Stimulated activated CD8-positive, alpha-beta memory T cell treated with anti-CD3 and anti-CD28 coated beads, Interleukin-15, amount 100 ng/mL, for 1 hour (primary cell): ENCODE results near the gene PCGF2.
"Not testable (repeated sequence)": the region's sequence is repeated elsewhere in the genome, so short reads cannot be mapped to it uniquely, and the experiment has no call there.

Experiments
- DNase-seq: peaks from one replicate; pipeline ENCODE4 v3.0.0-alpha.2; 2020; ENCODE audit warnings: low read depth

PCGF2 gene

DNA sequence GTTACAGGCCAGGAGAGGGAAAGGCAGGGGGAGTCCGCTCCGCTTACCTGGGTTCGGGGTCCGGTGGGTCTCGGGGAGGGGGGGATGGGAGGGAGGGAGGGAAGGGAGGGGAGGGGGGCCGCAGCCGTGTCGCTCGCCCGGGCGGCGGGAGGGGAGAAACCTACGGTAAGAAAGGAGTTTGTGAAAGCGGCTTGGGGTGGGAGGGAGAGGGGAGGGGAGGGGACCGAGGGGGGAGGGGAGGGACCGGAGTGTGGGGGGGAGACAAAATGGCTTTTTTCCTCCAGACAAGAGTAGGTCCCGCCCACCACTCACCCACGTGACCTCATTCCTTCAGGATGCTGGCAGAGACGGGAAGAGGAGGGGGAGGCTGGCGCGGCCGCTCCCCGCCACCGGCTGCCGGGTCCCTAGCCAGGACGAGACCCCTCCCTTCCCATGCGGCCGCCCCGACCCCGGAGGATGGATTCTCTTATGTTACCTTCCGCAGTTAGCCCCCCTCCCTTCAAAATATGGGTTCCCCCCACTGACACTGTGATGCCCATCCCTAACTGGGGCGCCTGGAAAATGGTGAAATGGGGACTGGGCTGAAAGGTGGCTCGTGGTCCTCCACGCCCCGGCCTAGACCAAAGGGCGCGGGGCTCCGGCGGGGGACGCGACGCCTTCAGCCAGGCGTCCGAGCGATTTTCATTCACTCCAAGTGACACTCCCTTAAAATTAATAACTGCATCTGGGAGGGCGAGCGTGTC lies at the start of gene PCGF2:
PCGF2 (minus strand) TSS at position 188 of the 743 bp plus-strand sequence. CDS start 7,934 bp downstream, outside the sequence.
- DNase-seq, result no peak

DNA sequence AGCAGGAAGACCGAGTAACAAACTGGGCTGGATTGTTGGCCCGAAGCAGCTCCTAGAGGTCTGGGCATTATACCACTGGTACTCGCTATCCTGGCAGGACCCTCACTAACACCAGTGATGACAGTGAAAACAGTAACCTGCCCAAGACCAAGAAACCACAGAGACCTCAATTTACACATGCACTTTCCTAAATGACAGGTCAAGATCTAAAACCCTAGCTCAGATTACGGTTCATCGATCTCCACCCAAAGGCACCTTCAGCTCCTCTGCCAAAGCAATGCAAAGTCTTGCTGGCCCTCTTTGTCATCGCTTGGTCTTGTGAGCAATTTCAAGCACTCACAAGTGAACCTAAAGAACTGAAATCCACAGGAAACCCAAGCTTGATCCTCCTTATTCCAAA lies 49.7 kb upstream of the PCGF2 start:
- no peak for DNase-seq

DNA sequence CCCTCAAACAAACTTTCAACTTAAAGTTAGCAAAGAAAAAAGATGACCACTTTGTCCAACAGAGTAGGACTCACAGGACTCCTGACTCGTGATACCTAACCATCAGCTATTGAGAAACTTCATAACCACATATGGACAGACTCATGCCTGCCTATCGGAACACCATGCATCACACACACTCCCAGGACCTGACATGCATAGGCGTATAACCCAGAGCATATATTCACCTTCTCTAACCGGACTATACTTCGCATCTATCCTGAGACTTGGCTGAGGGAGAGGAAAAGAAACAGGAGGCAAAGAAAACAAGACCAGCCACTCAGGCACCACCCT lies 49.0 kb upstream of the PCGF2 start:
- no peak for DNase-seq

- no peak for DNase-seq
Observed at GRCh38 chr17:38796451-38797157, 48.5 kb upstream of the PCGF2 start.

DNA sequence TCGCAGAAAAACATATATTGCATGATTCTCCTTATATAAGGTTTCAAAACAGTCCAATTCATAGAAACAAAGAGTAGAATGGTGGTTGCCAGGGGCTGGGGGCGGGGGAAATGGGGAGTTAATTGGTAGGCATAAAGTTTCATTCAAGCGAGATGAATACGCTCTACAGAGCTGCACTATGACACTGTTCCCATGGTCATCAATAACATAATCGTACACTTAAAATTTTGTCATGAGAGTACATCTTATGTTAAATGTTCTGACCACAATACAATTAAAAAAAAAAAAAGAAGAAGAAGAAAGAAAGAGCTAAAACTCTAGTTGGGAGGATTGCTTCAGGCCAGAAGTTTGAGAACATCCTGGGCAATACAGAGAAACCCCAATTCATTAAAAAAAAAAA lies 46.1 kb upstream of the PCGF2 start:
- no peak for DNase-seq

- no peak for DNase-seq
Observed at GRCh38 chr17:38791162-38791561, 43.0 kb upstream of the PCGF2 start.

- DNase-seq, result not testable (repeated sequence)
Observed at GRCh38 chr17:38790148-38790707, 42.1 kb upstream of the PCGF2 start.

- no peak for DNase-seq
Observed at GRCh38 chr17:38789185-38789584, 41.0 kb upstream of the PCGF2 start.

GRCh38 chr17:38787999-38788398 lies 39.9 kb upstream of the PCGF2 start:
- not testable (repeated sequence) for DNase-seq

DNA sequence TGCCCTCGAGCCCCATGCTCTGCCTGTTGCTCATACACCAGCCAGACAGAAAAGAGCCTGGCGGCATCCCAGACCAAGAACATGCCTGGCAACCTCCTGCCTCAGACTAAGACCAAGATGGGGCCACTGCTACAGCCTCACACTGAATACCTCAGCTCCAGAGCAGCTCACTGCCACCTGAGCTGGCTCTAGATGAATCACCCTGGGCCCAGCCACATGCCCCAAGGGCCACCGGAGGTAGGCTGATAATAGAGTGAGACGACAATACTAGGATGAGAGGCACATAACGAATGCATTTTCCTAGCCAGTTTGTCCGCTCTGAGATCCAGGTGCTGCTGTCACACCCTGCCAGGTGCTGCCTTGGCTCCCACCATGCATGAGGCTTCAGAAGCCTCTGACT lies 38.2 kb upstream of the PCGF2 start:
- no peak for DNase-seq

GRCh38 chr17:38783227-38783626 lies 35.1 kb upstream of the PCGF2 start:
- DNase-seq, result no peak

GRCh38 chr17:38779965-38780752 lies 32.0 kb upstream of the PCGF2 start:
- DNase-seq, result no peak

- no peak for DNase-seq
Observed at GRCh38 chr17:38777641-38778250, 29.6 kb upstream of the PCGF2 start.

DNA sequence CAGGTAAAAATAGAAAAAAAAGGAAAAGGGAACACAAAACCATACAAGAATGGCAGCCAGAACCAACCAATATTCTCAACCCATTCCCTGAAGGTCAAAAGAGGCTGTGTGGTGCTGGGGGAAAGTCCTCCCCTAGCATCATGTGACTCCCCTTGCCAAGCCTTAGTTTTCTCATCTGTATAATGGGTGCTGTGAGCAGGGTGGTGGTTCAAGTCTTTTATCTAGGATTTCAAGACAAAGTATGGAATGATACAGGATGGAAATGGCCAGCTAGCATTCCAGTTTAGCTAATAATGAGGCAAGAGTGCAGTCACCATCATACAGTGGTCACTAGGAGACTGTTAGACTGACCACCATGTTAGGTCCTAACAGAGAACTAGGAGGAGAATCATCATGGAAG lies 25.1 kb upstream of the PCGF2 start:
- no peak for DNase-seq

DNA sequence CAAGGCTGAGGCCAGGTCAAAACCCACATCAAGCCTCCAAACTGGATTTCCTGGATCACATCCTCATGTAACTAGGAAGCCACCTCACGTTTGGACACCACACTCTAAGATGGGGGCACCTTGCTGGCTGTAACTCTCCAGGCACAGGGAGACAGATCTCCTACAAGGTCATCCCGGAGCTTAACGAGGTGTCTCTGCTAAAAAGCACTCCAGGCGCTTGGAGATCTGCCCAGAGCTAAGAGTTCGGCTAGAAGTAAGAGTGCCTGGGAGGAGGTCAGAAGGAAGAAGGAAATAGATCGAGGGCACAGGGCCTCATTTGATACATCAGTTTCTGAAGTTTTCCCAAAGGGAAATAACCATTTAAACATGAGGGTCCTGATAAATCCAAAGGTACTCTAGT lies 20.3 kb upstream of the PCGF2 start:
- DNase-seq, result no peak

DNA sequence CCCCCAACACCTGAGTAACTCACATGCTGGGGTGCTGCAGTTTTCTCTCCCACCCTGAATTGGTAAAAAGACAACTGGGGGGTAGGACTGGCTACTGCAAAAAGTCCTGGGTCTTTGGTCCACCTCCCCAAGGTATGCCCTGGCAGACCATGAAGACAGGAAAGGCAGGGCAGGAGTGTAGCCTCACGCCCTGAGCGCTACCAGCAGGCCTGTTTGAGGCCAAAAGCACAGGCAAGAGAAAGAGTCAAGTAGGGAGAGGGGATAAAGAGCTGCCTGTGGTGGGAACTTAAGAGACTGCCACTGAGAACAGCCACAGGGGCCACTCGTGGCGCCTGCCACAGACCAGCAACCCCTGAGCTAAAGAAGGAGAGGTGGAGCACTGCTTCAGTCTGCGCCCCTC lies 18.2 kb upstream of the PCGF2 start:
- DNase-seq, result no peak

GRCh38 chr17:38762231-38762630 lies 14.1 kb upstream of the PCGF2 start:
- no peak for DNase-seq

- no peak for DNase-seq
Observed at GRCh38 chr17:38761612-38762011, 13.5 kb upstream of the PCGF2 start.

GRCh38 chr17:38753071-38753506 lies 5.0 kb upstream of the PCGF2 start:
- DNase-seq, result no peak

DNA sequence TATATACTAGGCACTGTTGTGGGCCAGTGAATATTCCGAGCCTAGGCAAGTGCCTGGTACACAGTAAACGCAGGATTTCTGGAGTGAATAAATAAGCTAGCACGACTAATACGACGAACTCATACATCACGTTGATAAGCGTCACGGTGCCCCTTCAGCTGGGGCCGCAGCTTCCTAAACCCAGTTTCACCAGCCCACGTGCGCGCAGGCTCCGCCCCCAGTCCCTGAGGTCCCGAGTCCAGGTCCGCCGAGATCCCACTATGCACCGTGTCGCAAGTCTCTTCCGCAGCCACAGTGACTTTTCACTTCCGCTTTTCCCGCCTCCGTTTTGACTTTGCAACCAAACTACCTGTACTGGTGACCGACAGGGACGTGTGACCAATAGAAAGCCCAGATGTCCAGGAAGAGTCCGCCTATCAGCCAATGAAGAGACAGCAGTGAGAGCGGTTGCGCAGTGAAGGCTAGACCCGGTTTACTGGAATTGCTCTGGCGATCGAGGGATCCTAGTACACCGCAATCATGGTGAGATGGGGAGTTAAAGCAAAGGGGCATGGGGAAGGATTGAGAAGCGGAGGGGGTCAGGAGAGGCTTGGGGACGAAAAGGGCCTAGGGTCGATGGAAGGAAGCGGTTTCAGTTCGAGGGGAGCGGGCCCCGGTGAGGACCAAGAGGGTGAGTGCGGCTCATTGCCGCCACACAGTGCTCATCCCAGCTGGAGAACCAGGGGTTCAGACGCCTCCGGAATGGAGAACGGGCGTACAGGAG lies 4.4 kb upstream of the PCGF2 start, which contains the start of gene PSMB3:
PSMB3 (plus strand) TSS at position 434 of the 763 bp plus-strand sequence; CDS start at position 520, 86 bp downstream.
- peak; percentile 93 for DNase-seq

DNA sequence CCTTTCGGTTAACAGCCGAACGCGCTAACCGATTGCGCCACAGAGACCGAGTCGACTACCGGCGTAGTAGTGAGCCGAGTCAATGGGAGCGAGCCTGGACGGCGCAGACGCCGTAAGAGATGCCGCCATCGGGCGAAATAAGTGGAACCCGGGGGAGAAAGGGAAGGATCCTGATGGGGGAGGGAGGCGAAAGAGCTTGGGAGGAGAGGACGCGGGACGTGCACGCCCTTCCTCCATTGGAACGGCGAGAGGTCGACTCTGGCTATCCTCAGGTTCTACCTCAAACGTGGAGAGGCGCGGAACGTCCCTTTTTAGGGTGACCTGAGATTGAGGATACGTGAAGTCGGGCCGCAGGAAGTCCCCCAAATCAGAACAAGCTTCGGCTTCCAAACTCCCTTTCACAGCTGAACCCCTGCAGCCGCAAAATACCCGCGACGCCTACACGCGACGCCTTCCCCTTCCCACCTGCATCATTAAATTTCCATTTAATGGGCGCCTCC lies 3.7 kb upstream of the PCGF2 start:
- DNase-seq, result peak; percentile 68
